Measurements from ENCODE around the gene ATPAF1. TPM values are rescaled to one million over a fixed set of nuclear protein-coding genes. Genes with fewer than 3 reads are reported as not detected.
"Not testable (repeated sequence)": the region's sequence is repeated elsewhere in the genome, so short reads cannot be mapped to it uniquely, and the experiment has no call there.

Gene ATPAF1, protein sequence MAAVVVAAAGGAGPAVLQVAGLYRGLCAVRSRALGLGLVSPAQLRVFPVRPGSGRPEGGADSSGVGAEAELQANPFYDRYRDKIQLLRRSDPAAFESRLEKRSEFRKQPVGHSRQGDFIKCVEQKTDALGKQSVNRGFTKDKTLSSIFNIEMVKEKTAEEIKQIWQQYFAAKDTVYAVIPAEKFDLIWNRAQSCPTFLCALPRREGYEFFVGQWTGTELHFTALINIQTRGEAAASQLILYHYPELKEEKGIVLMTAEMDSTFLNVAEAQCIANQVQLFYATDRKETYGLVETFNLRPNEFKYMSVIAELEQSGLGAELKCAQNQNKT
- 10 to 100 TPM; 35.7 to 42.5 (median 39.3) TPM for total RNA-seq

DNA sequence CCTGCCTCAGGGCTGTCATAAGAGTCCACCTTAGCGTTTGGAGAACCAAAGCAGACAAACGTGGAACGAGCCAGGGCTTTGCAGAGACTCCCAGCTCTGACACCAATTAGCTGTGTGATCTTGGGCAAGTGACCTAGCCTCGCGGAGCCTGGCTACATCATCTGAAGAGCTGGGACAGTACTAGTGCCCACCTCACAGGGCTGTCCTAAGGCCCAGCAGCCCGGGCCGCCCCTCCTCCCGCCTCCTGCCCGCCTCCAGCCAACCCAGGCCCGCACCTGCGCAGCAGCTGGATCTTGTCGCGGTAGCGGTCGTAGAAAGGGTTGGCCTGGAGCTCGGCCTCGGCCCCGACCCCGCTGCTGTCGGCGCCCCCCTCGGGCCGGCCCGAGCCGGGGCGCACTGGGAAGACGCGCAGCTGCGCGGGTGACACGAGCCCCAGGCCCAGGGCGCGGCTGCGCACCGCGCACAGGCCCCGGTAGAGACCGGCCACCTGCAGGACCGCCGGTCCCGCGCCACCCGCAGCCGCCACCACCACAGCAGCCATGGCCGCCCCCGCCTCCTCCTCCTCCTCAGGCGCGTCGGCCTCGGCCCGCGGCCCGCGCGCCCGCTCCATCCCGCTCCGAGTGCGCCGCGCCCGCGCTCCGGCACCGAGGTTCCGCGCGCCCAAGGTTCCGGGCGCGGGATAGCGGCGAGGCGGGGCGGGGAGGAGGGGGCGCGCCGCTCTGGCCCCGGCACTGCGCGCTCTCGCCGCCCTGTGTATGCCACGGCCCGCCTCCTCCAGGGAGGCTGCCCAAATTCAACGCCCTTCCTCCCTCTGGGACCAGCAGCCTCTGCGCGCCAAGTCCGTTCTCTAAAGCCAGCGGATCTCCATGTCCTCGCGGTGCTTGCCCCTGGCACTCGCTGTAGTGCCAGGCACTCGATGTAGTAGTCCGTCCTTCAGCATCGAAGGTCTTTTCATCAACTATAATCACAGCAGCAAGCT is at the start of gene ATPAF1:
Gene ATPAF1, minus strand, starts transcription at position 583 of the 979 bp plus-strand sequence. Its CDS starts 42 bp downstream, at position 541.
- peak within 1 kb of the TSS; percentile 84 for H3K4me3 Mint-ChIP-seq
- H3K9me3 Mint-ChIP-seq: no peaks in the 10 kb centered on the region
- no peaks in the 10 kb centered on the region for H3K27me3 Mint-ChIP-seq (ENCODE audit: low read depth)
- peak; percentile 89 to 91 for ATAC-seq
- H3K4me1 Mint-ChIP-seq (ENCODE audit: low read depth): peaks cover 21% of the 10 kb centered on the region
- DNase-seq: peak; percentile 47
- H3K36me3 Mint-ChIP-seq (ENCODE audit: insufficient read depth): peaks cover 16% of the 10 kb centered on the region

DNA sequence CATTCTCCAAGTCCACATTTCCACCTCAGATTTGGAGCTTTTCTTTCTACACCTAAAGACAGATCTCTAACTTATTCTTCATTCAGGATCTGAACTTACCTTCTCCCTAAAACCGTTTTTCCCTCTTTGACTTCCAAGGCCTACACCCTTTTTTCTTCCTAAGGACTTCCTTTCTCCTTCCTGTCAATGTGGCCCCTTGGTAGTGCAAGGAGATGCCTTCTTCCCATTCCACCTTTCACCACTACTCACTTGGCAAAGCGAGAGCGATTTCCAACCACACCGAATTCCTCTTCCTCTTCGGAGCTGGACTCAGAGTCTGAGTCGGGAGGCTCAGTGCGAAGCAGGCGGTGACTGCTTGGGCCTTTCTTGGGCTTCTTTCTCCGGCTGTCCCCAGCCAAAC is 49.5 kb upstream of the ATPAF1 start:
- DNase-seq: no peak
- no peak for ATAC-seq
- peaks cover 15% of the 10 kb centered on the region for H3K36me3 Mint-ChIP-seq (ENCODE audit: insufficient read depth)
- peak overlapping the region; percentile 97 for H3K4me3 Mint-ChIP-seq
- H3K4me1 Mint-ChIP-seq (ENCODE audit: low read depth): peaks cover 44% of the 10 kb centered on the region
- H3K9me3 Mint-ChIP-seq: no peaks in the 10 kb centered on the region
- H3K27me3 Mint-ChIP-seq (ENCODE audit: low read depth): no peaks in the 10 kb centered on the region

DNA sequence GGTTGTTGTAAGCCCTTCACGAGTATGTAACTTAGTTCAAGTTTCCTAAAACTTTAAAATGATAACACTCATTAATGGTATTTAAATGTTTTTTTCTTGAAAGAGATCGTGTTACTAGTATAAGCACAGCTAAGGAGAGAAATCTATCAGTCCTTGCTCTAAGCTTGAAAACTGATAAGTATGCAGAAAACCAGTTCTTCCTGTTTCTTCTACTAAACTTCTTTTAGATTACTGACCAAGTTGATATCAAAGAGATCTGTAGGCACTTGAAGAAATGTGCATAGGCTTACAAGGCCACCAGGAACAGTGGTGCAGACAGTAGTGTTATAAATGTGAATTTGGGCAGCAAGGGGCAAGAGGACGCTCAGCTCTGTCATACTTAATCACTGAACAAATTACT is 46.8 kb upstream of the ATPAF1 start:
- Mint-ChIP-seq H3K4me1 (ENCODE audit: low read depth) (peaks cover 52% of the 10 kb centered on the region), H3K4me3 (no peak overlapping the region)
- no peak for ATAC-seq

DNA sequence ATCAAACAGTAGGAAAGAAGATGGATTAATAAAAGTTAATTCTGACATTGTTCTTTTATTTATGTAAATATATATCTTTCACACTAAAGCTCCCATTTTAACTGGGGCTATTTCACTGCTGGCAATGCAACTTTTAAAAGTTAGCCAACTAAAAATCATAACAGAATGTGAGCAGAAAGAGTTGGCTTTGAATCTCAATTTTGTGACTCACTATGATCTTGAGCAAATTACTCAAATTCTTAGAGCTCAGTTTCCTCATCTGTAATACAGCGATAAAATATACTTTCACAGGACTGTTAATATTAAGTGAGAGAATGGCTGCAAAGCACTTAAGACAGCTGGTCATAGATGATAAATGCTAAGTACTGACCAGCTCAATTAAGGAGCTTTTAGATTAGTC is 40.0 kb upstream of the ATPAF1 start:
- H3K36me3 Mint-ChIP-seq (ENCODE audit: insufficient read depth): peaks cover 43% of the 10 kb centered on the region
- no peak overlapping the region for H3K4me3 Mint-ChIP-seq
- no peaks in the 10 kb centered on the region for H3K27me3 Mint-ChIP-seq (ENCODE audit: low read depth)
- no peak for ATAC-seq
- no peaks in the 10 kb centered on the region for H3K9me3 Mint-ChIP-seq
- H3K4me1 Mint-ChIP-seq (ENCODE audit: low read depth): peaks cover 22% of the 10 kb centered on the region
- no peak for DNase-seq

More for the DNA sequence above, 46.8 kb upstream of the ATPAF1 start:
- no peaks in the 10 kb centered on the region for H3K9me3 Mint-ChIP-seq
- H3K27me3 Mint-ChIP-seq (ENCODE audit: low read depth): no peaks in the 10 kb centered on the region
- H3K36me3 Mint-ChIP-seq (ENCODE audit: insufficient read depth): peaks cover 27% of the 10 kb centered on the region
- DNase-seq: no peak

DNA sequence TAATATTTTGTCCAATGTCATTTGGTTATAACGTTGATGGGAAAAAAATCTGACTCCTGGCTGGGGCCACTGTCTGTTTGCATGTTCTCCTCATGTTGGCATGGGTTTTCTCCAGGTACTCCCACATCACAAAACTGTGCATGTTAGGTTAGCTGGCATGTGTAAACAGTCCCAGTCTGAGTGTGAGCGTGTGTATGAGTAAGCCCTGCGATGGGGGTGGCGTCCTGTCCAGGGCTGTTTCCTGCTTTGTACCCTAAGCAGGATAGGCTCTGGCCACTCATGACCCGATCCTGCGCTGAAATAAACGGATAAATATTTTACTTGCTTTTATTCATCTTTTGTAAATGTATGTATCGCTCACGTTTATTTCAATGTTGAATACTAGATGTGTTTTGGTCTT is 37.2 kb upstream of the ATPAF1 start:
- H3K9me3 Mint-ChIP-seq: no peaks in the 10 kb centered on the region
- H3K27me3 Mint-ChIP-seq (ENCODE audit: low read depth): no peaks in the 10 kb centered on the region
- no peak for ATAC-seq
- no peak overlapping the region for H3K4me3 Mint-ChIP-seq
- peaks cover 45% of the 10 kb centered on the region for H3K36me3 Mint-ChIP-seq (ENCODE audit: insufficient read depth)
- DNase-seq: no peak
- peaks cover 20% of the 10 kb centered on the region for H3K4me1 Mint-ChIP-seq (ENCODE audit: low read depth)

DNA sequence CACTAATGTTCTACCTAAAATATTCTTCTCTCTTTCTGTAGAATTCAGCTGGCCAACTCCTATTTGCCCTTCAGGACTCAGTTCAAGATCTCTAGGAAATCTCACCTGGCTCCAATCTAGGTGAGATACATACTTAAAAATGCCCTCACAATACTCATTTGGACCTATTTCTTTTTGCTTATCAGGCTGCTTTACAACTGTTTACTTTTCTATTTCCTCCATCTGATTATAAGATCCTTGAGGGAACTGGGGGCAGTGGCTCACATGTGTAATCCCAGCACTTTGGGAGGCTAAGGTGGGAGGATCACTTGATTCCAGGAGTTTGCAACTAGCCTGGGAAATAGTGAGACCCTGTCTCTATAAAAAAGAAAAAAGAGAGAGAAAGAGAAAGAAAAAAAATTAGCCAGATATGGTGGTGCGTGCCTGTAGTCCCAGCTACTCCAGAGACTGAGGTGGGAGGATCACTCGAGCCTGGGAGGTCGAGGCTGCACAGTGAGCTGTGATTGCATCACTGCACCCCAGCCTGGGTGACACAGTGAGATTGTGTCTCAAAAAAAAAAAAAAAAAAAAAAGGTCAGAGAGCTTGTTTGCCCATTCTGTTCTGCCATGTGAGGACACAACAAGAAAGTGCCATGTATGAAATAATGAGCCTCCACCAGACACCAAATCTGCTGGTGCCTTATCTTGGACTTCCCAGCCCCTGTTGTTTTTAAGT is 35.9 kb upstream of the ATPAF1 start:
- ATAC-seq (no peak), DNase-seq (no peak)
- H3K4me1 Mint-ChIP-seq (ENCODE audit: low read depth): peaks cover 23% of the 10 kb centered on the region
- no peak overlapping the region for H3K4me3 Mint-ChIP-seq
- no peaks in the 10 kb centered on the region for H3K27me3 Mint-ChIP-seq (ENCODE audit: low read depth)
- peaks cover 39% of the 10 kb centered on the region for H3K36me3 Mint-ChIP-seq (ENCODE audit: insufficient read depth)
- no peaks in the 10 kb centered on the region for H3K9me3 Mint-ChIP-seq

DNA sequence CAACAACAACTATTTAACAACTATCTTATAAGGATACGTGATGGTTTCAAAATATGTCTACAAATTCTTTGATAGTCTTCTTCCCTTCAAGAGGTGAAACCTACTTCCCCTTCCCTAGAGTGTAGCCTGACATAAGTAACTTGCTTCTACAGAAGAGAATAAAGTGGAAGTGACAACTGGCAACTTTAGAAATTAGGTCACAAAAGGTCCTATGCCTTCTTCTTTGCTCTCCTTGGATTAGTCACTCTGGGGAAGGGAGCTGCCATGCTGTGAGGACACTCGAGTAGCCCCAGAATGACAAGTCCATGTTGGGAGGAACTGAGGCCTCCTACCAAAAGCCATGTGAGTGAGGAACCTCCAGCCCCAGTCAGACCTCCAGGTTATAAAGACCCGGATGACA is 31.5 kb upstream of the ATPAF1 start:
- Mint-ChIP-seq H3K4me3 (no peak overlapping the region), H3K9me3 (peaks cover 6% of the 10 kb centered on the region), H3K27me3 (ENCODE audit: low read depth) (no peaks in the 10 kb centered on the region), H3K36me3 (ENCODE audit: insufficient read depth) (peaks cover 50% of the 10 kb centered on the region), H3K4me1 (ENCODE audit: low read depth) (peaks cover 31% of the 10 kb centered on the region)
- DNase-seq (no peak), ATAC-seq (no peak)

DNA sequence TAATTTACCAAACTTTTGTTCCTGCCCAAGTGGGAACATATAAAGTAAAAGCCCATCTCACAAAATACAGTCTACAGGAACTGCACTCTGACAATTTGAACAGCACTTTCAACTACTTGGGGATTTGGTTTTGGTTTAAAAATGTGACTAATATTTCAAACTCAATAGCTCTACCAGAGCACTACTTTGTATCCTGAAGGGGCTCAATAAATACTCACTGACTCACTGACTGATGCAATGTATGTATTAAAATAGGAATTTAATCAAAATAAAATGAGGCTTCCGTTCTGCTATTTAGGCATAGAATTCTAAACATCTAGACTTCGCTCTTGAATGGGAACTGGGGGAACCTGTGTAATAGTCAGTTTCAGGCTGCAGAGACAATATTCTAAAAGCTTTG is 28.9 kb upstream of the ATPAF1 start:
- no peaks in the 10 kb centered on the region for H3K27me3 Mint-ChIP-seq (ENCODE audit: low read depth)
- ATAC-seq (no peak), DNase-seq (no peak)
- no peak overlapping the region for H3K4me3 Mint-ChIP-seq
- peaks cover 45% of the 10 kb centered on the region for H3K36me3 Mint-ChIP-seq (ENCODE audit: insufficient read depth)
- peaks cover 6% of the 10 kb centered on the region for H3K9me3 Mint-ChIP-seq
- H3K4me1 Mint-ChIP-seq (ENCODE audit: low read depth): peaks cover 19% of the 10 kb centered on the region

DNA sequence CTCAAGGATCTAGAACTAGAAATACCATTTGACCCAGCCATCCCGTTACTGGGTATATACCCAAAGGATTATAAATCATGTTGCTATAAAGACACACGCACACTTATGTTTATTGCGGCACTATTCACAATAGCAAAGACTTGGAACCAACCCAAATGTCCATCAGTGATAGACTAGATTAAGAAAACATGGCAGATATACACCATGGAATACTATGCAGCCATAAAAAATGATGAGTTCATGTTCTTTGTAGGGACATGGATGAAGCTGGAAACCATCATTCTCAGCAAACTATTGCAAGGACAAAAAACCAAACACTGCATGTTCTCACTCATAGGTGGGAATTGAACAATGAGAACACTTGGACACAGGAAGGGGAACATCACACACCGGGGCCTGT is 26.5 kb upstream of the ATPAF1 start:
- H3K9me3 Mint-ChIP-seq; H3K27me3 Mint-ChIP-seq (ENCODE audit: low read depth); ATAC-seq; H3K4me3 Mint-ChIP-seq; DNase-seq: not testable (repeated sequence)
- Mint-ChIP-seq H3K4me1 (ENCODE audit: low read depth) (peaks cover 14% of the 10 kb centered on the region), H3K36me3 (ENCODE audit: insufficient read depth) (peaks cover 56% of the 10 kb centered on the region)

DNA sequence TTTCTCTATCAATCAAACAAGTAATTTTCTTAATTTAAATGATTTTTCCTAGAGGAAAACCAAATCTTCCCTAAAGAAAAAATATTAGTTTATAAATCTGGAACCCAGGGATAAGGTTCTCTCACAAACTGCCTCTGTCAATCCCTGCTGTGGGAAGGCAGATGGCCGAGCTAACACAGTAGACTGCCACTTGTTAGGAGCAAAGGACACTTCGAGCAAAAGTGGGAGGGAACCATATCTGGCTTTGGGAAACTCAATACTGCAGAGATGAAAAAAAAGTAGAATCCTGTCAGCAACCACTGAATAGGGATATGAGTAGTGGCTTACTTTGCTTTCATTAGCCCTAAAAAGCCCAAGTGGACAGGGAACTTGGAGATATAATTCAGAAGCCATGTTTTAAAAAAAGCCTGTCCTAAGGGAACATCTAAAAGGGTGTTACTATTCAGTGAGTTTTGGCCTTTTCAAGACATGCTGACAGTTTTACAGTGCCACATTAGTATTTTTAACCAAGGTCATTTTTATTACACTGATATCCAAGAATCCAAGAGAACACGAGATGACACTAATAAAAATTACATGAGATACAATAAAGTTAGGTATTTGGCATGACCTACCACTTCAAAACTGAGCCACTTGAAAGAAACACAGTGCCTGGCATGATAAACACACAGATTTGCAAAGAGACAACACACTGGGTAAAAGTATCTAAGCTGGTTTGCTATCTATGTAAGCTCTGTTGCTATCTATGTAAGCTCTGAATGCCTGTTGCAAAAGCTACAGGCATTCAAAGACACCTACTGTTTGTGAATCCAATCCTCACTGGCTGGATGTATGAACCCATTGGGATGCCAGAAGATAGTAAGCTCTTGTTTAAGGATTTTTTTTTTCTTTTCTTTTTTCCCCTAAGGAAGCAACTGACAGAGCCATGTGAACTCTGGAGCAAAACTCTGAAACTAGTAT is 24.9 kb upstream of the ATPAF1 start:
- no peak overlapping the region for H3K4me3 Mint-ChIP-seq
- H3K36me3 Mint-ChIP-seq (ENCODE audit: insufficient read depth): peaks cover 56% of the 10 kb centered on the region
- ATAC-seq (no peak), DNase-seq (no peak)
- peaks cover 6% of the 10 kb centered on the region for H3K9me3 Mint-ChIP-seq
- H3K27me3 Mint-ChIP-seq (ENCODE audit: low read depth): no peaks in the 10 kb centered on the region
- H3K4me1 Mint-ChIP-seq (ENCODE audit: low read depth): peaks cover 6% of the 10 kb centered on the region

DNA sequence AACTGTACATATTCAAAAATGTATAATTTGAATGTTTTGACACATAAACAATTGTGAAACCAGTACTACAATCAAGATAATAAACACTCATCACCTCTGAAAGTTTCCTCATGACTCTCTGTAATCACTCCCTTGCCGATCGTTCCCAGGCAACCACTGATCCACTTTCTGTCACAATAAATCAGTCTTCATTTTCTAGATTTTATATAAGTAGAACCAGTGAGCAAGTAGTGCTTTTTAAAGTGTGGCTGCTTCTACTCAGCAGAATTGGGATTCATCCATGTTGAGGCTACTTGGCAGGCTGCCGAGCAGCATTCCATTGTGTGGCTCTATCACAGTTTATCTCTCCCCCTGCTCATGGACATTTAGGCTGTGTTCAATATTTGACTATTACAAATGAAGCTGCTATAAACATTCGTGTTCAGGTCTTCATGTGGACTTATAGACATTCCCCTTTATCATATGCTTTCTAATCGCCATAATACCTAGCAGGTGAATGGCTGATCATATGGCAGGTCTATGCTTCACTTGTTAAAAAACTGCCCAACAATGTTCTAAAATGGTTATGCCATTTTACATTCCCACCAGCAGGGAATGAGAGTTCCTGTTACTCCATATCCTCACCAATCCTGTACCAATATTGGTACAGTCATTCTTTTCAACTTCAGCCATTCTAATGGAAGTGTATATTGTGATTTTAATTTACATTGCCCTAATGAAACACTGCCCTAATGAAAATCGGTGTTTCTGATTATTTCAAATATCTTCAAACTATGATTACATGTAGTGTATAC is 24.0 kb upstream of the ATPAF1 start:
- Mint-ChIP-seq H3K4me3 (no peak overlapping the region), H3K4me1 (ENCODE audit: low read depth) (peaks cover 4% of the 10 kb centered on the region), H3K36me3 (ENCODE audit: insufficient read depth) (peaks cover 57% of the 10 kb centered on the region), H3K9me3 (peaks cover 6% of the 10 kb centered on the region), H3K27me3 (ENCODE audit: low read depth) (no peaks in the 10 kb centered on the region)
- ATAC-seq (no peak), DNase-seq (no peak)

DNA sequence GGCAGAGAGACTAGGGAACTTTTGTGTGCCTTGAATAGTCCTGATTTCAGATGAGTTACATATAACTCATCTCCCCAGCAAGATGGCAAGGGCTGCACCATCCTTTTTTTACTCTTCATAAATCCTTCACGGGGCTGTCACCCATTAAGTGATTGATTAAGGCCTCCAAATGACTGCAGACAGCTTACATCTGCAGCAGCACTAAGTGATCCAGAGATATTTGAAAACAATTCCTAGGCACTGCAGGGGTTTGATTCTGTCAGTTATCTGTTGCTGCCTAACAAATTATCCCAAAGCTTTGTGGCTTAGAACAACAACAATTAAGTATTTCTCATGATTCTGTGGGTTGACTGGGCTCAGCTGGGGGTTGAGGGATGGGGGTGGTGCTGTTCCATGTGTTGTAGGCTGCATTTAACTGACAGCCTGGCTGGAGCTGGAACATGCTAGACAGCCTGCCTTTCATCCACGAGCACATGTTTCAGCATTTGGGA is 22.8 kb upstream of the ATPAF1 start:
- DNase-seq (no peak), ATAC-seq (no peak)
- Mint-ChIP-seq H3K4me3 (no peak overlapping the region), H3K27me3 (ENCODE audit: low read depth) (no peaks in the 10 kb centered on the region), H3K4me1 (ENCODE audit: low read depth) (peaks cover 7% of the 10 kb centered on the region), H3K36me3 (ENCODE audit: insufficient read depth) (peaks cover 57% of the 10 kb centered on the region), H3K9me3 (peaks cover 6% of the 10 kb centered on the region)

DNA sequence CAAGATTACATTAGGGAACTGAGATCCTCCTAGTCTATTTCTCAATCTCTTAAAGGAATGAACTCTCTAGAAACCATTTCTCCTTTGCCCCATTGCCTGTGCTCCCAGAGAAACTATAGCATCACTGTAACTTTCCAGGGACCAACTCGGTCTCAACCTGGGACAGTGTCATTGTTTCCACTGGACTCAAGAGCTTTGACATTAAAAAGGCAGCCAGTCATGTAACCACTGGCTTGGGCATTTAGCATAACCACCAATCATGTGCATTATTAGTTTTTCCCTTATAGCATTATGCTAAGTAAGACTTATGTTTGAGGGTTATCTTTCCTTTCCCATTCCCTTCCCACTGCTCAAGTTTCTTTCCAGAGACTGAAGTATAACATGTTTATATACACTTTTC is 21.7 kb upstream of the ATPAF1 start:
- peaks cover 7% of the 10 kb centered on the region for H3K4me1 Mint-ChIP-seq (ENCODE audit: low read depth)
- no peaks in the 10 kb centered on the region for H3K9me3 Mint-ChIP-seq
- no peak overlapping the region for H3K4me3 Mint-ChIP-seq
- DNase-seq: no peak
- no peaks in the 10 kb centered on the region for H3K27me3 Mint-ChIP-seq (ENCODE audit: low read depth)
- no peak for ATAC-seq
- peaks cover 51% of the 10 kb centered on the region for H3K36me3 Mint-ChIP-seq (ENCODE audit: insufficient read depth)

Measured in activated T-cell treated with anti-CD3 and anti-CD28 coated beads, Interleukin-2, amount 50 U/mL, for 4 hours (primary cell).